Liver (tissue), 3 donors: ENCODE results near the gene CCDC126.

ENCODE experiments used
- CTCF ChIP-seq: fragments of 150-350 bp; IDR thresholded peaks from 2 replicates; pipeline ENCODE4 v1.5.1; 2017; ENCODE audit warnings: improper control_type of control experiment, low read depth, low read length; ENCODE audit not compliant: missing input control
- GABPA ChIP-seq, 2 donors: IDR thresholded peaks in 1 of 2; conservative IDR thresholded peaks in 1 of 2; 2 replicates each; pipeline ENCODE4 v1.6.1; 2016; ENCODE audit warnings: antibody characterized with exemption in 2 of 2, mild to moderate bottlenecking in 1 of 2, moderate library complexity in 1 of 2
- MAX ChIP-seq: IDR thresholded peaks from 2 replicates; pipeline ENCODE4 v1.6.1; 2016; ENCODE audit warnings: antibody characterized with exemption
- TAF1 ChIP-seq: conservative IDR thresholded peaks from 2 replicates; pipeline ENCODE4 v1.6.1; 2016; ENCODE audit warnings: antibody characterized with exemption, mild to moderate bottlenecking
- donor health status: healthy.
- donor health status: healthy.

GRCh38 chr7:23662984-23663313, 65.8 kb downstream of the CCDC126 start:
- no peak for TF ChIP-seq CTCF
- TF ChIP-seq MAX, result no peak
- TF ChIP-seq TAF1, result no peak
- no peak for TF ChIP-seq GABPA (IDR thresholded peaks at IDR 0.05 in 1 of 2, conservative IDR thresholded peaks at IDR 0.05 in 1 of 2)
